Sigmoid colon (tissue), 4 donors: ENCODE results near the gene NRXN2.

Experiments used
- EP300 ChIP-seq, 4 donors: sonication (generic); formaldehyde crosslinking; IDR thresholded peaks; one replicate each; pipeline ENCODE4 v1.6.1; 2017; ENCODE audit warnings: antibody characterized with exemption in 4 of 4
- POLR2A ChIP-seq, 2 donors: fragments of 450-650 bp; IDR thresholded peaks; one replicate each; pipeline ENCODE4 v1.6.1; 2016; ENCODE audit warnings: antibody characterized with exemption in 2 of 2, mild to moderate bottlenecking in 2 of 2, moderate library complexity in 2 of 2
- TF ChIP-seq, protein P1 (sequence below), 4 experiments: fragments of 450-650 bp in 3 of 4; fragments of 200-600 bp in 1 of 4; IDR thresholded peaks; one replicate each; pipeline ENCODE4 v1.5.1; 2016 to 2019; ENCODE audit warnings: antibody characterized with exemption in 4 of 4, mild to moderate bottlenecking in 3 of 4, moderate library complexity in 2 of 4

DNA sequence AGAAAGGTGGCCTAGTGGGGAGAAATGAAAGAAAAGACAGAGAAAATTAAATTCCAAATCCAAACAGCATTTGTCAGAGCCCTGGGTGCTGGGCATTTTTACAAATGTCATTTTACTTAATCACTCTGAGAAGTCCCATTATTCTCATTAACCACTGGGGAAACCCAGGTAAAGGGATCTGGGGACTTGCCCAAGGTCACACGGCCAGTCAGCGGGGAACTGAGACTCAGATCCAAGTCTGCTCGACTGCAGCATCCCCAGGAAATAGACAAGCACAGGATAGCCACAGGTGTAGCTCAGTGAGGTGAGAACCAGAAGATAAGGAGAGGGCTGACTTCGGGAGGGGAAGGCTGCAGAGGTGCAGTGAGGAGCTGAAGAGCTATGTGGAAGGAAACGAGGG lies 7.9 kb downstream of the NRXN2 start:
- TF ChIP-seq, protein P1, sequence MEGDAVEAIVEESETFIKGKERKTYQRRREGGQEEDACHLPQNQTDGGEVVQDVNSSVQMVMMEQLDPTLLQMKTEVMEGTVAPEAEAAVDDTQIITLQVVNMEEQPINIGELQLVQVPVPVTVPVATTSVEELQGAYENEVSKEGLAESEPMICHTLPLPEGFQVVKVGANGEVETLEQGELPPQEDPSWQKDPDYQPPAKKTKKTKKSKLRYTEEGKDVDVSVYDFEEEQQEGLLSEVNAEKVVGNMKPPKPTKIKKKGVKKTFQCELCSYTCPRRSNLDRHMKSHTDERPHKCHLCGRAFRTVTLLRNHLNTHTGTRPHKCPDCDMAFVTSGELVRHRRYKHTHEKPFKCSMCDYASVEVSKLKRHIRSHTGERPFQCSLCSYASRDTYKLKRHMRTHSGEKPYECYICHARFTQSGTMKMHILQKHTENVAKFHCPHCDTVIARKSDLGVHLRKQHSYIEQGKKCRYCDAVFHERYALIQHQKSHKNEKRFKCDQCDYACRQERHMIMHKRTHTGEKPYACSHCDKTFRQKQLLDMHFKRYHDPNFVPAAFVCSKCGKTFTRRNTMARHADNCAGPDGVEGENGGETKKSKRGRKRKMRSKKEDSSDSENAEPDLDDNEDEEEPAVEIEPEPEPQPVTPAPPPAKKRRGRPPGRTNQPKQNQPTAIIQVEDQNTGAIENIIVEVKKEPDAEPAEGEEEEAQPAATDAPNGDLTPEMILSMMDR (IDR thresholded peaks at IDR 0.05), result no peak
- no peak for TF ChIP-seq EP300 (IDR thresholded peaks at IDR 0.05)
- TF ChIP-seq POLR2A (IDR thresholded peaks at IDR 0.05), result no peak
